HG03135 (cell line): ENCODE results near the gene AKT2.
A peak's percentile ranks its signal among the peaks of the same experiment; 100 is the strongest.
"Not testable (repeated sequence)": the region's sequence is repeated elsewhere in the genome, so short reads cannot be mapped to it uniquely, and the experiment has no call there.

ENCODE experiments used
- ATAC-seq: cut with Tn5 transposase; IDR thresholded peaks from one replicate; pipeline ENCODE4 v1.9.1; 2021; ENCODE audit warnings: mild to moderate bottlenecking, moderate library complexity; ENCODE audit not compliant: unreplicated experiment

The AKT2 gene

GRCh38 chr19:40284501-40285352 is at the start of gene AKT2:
Gene AKT2, minus strand, starts transcription at chr19:40285345. Its CDS starts 20,078 bp downstream, at chr19:40265267.
- peak; percentile 25 for ATAC-seq

GRCh38 chr19:40333083-40333482 is 47.9 kb upstream of the AKT2 start:
- not testable (repeated sequence) for ATAC-seq

- no peak for ATAC-seq
Observed at GRCh38 chr19:40332669-40333068, 47.5 kb upstream of the AKT2 start.

- ATAC-seq: no peak
Observed at GRCh38 chr19:40331052-40331451, 45.9 kb upstream of the AKT2 start.

GRCh38 chr19:40326201-40326600 is 41.1 kb upstream of the AKT2 start:
- ATAC-seq: no peak

- ATAC-seq: no peak
Observed at GRCh38 chr19:40323705-40324104, 38.6 kb upstream of the AKT2 start.

GRCh38 chr19:40322951-40323615 is 37.9 kb upstream of the AKT2 start:
- no peak for ATAC-seq

- ATAC-seq: no peak
Observed at GRCh38 chr19:40322271-40322610, 37.1 kb upstream of the AKT2 start.

- ATAC-seq: no peak
Observed at GRCh38 chr19:40321566-40322270, 36.6 kb upstream of the AKT2 start.

GRCh38 chr19:40321076-40321475 is 35.9 kb upstream of the AKT2 start:
- ATAC-seq: no peak

- ATAC-seq: no peak
Observed at GRCh38 chr19:40320558-40320935, 35.4 kb upstream of the AKT2 start.

- no peak for ATAC-seq
Observed at GRCh38 chr19:40317338-40317737, 32.2 kb upstream of the AKT2 start.

GRCh38 chr19:40315812-40316470 is 30.8 kb upstream of the AKT2 start:
- no peak for ATAC-seq

GRCh38 chr19:40314656-40315055 is 29.5 kb upstream of the AKT2 start:
- no peak for ATAC-seq

- ATAC-seq: no peak
Observed at GRCh38 chr19:40313229-40313983, 28.3 kb upstream of the AKT2 start.

GRCh38 chr19:40312533-40312932 is 27.4 kb upstream of the AKT2 start:
- no peak for ATAC-seq

GRCh38 chr19:40309666-40310065 is 24.5 kb upstream of the AKT2 start:
- ATAC-seq: no peak

- no peak for ATAC-seq
Observed at GRCh38 chr19:40305403-40305802, 20.3 kb upstream of the AKT2 start.

GRCh38 chr19:40304306-40304705 is 19.2 kb upstream of the AKT2 start:
- no peak for ATAC-seq

GRCh38 chr19:40303765-40304164 is 18.6 kb upstream of the AKT2 start:
- no peak for ATAC-seq
